Astrocyte of the cerebellum (primary cell): ENCODE results near the gene RCBTB1.

Source experiments
- DNase-seq: peaks from one replicate; pipeline ENCODE4 v3.0.0-alpha.2; 2011; ENCODE audit warnings: low read depth
- H3K4me3 ChIP-seq: 2 replicates; pipeline ENCODE4 v1.5.1; 2011; ENCODE audit warnings: mild to moderate bottlenecking, low read depth, low read length, moderate library complexity
- CTCF ChIP-seq: IDR thresholded peaks from 2 replicates; pipeline ENCODE4 v1.5.1; 2012; ENCODE audit warnings: low read length, low read depth, moderate library complexity, mild to moderate bottlenecking; ENCODE audit errors: missing control alignments
- in situ Hi-C: cut with HindIII; loops from 2 replicates; pipeline ENCODE4 v1.10.0; 2017; ENCODE audit warnings: low sequenced_read_pairs

RCBTB1 gene

GRCh38 chr13:49559006-49559405 is 26.4 kb downstream of the RCBTB1 start:
- DNase-seq = no peak
- in situ Hi-C loops = no loop called here
- TF ChIP-seq CTCF = no peak
- no peak overlapping the region for H3K4me3 ChIP-seq

- no peak for DNase-seq
- in situ Hi-C loops = no loop called here
- H3K4me3 ChIP-seq = no peak overlapping the region
- TF ChIP-seq CTCF = no peak
These were observed 31.0 kb downstream of the RCBTB1 start for GRCh38 chr13:49554387-49554786.

GRCh38 chr13:49553888-49554287 is 31.5 kb downstream of the RCBTB1 start:
- DNase-seq = no peak
- in situ Hi-C loops = no loop called here
- no peak overlapping the region for H3K4me3 ChIP-seq
- TF ChIP-seq CTCF = no peak

- H3K4me3 ChIP-seq = no peak overlapping the region
- no peak for DNase-seq
- no peak for TF ChIP-seq CTCF
- in situ Hi-C loops = no loop called here
These were observed 34.3 kb downstream of the RCBTB1 start for GRCh38 chr13:49550942-49551644.

- DNase-seq = no peak
- in situ Hi-C loops = no loop called here
- no peak overlapping the region for H3K4me3 ChIP-seq
- peak; percentile 18 for TF ChIP-seq CTCF
These were observed 36.1 kb downstream of the RCBTB1 start for GRCh38 chr13:49549289-49549688.

GRCh38 chr13:49546561-49546960 is 38.8 kb downstream of the RCBTB1 start:
- no peak for TF ChIP-seq CTCF
- DNase-seq = no peak
- in situ Hi-C loops = no loop called here
- H3K4me3 ChIP-seq = no peak overlapping the region
